ENCODE measurements around the gene ATXN7L1.

The ATXN7L1 gene

DNA sequence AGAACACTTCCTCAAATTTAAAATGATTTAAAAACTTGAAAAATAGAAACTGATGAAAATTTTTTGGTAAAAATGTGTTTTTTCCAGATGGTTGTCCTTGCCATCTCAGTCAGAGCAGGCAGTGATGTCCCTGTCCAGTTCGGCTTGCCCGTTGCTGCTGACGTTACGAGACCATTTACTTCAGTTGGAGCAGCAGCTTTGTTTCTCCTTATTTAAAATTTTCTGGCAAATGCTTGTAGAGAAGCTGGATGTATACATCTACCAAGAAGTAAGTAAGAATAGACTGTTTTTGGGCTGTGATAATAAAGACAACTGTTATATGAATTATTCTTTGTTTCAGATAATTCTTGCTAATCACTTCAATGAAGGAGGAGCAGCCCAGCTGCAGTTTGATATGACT, 311.2 kb downstream of the ATXN7L1 start:
- DNase-seq, result no peak

DNA sequence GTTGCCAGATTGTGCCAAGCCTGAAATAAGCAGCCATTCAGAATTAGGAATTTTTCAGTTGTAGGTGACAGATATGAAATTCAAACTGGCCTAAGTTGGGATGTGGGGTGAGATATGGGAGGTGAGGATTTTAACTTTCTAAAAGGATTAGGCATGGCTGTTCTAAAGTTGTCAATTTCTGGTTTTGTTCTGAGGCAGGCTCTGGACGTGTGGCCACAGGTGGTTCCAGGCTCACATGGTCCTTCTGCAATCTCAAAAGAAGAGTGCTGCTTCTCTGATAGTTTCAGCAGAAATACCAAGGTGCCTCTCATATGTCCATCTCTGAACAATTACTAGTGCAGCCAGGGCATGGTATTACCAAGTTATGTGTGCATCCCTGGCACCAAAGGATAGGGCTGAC, 316.5 kb downstream of the ATXN7L1 start:
- DNase-seq, result no peak
